ENCODE results near the gene GRID1.

GRID1 gene

GRCh38 chr10:86226781-86227201 is 139.8 kb downstream of the GRID1 start:
- Histone ChIP-seq H3K4me3 (no peak overlapping the region), H3K27ac (no peak overlapping the region)

- Histone ChIP-seq H3K27ac (no peak overlapping the region), H3K4me3 (no peak overlapping the region)
Observed at GRCh38 chr10:86226016-86226415, 140.6 kb downstream of the GRID1 start.

GRCh38 chr10:86225103-86225782 is 141.4 kb downstream of the GRID1 start:
- Histone ChIP-seq H3K4me3 (no peak overlapping the region), H3K27ac (no peak overlapping the region)

GRCh38 chr10:86224354-86225102 is 142.1 kb downstream of the GRID1 start:
- Histone ChIP-seq H3K4me3 (no peak overlapping the region), H3K27ac (no peak overlapping the region)

- no peak overlapping the region for H3K27ac ChIP-seq
Observed at GRCh38 chr10:86223256-86223655, 143.3 kb downstream of the GRID1 start.

GRCh38 chr10:86222687-86223086 is 143.9 kb downstream of the GRID1 start:
- H3K4me3 ChIP-seq = no peak overlapping the region
- H3K27ac ChIP-seq = no peak overlapping the region

More at GRCh38 chr10:86223256-86223655, 143.3 kb downstream of the GRID1 start:
- H3K4me3 ChIP-seq = no peak overlapping the region

GRCh38 chr10:86222336-86222650 is 144.3 kb downstream of the GRID1 start:
- no peak overlapping the region for H3K4me3 ChIP-seq
- no peak overlapping the region for H3K27ac ChIP-seq

GRCh38 chr10:86221442-86222335 is 144.9 kb downstream of the GRID1 start:
- H3K4me3 ChIP-seq = no peak overlapping the region
- H3K27ac ChIP-seq = no peak overlapping the region

GRCh38 chr10:86220626-86221025 is 146.0 kb downstream of the GRID1 start:
- H3K27ac ChIP-seq = no peak overlapping the region
- H3K4me3 ChIP-seq = no peak overlapping the region

- no peak overlapping the region for H3K27ac ChIP-seq
- no peak overlapping the region for H3K4me3 ChIP-seq
Observed at GRCh38 chr10:86219271-86219670, 147.3 kb downstream of the GRID1 start.

GRCh38 chr10:86218842-86219241 is 147.8 kb downstream of the GRID1 start:
- no peak overlapping the region for H3K4me3 ChIP-seq
- no peak overlapping the region for H3K27ac ChIP-seq

GRCh38 chr10:86218160-86218559 is 148.4 kb downstream of the GRID1 start:
- no peak overlapping the region for H3K27ac ChIP-seq
- no peak overlapping the region for H3K4me3 ChIP-seq

- no peak overlapping the region for H3K4me3 ChIP-seq
- no peak overlapping the region for H3K27ac ChIP-seq
Observed at GRCh38 chr10:86217371-86218080, 149.1 kb downstream of the GRID1 start.

- H3K4me3 ChIP-seq = no peak overlapping the region
- no peak overlapping the region for H3K27ac ChIP-seq
Observed at GRCh38 chr10:86216886-86217285, 149.7 kb downstream of the GRID1 start.

- Histone ChIP-seq H3K27ac (no peak overlapping the region), H3K4me3 (no peak overlapping the region)
Observed at GRCh38 chr10:86215712-86216111, 150.9 kb downstream of the GRID1 start.

- Histone ChIP-seq H3K27ac (no peak overlapping the region), H3K4me3 (no peak overlapping the region)
Observed at GRCh38 chr10:86215046-86215445, 151.5 kb downstream of the GRID1 start.

GRCh38 chr10:86213148-86213547 is 153.4 kb downstream of the GRID1 start:
- no peak overlapping the region for H3K4me3 ChIP-seq
- no peak overlapping the region for H3K27ac ChIP-seq

- Histone ChIP-seq H3K27ac (no peak overlapping the region), H3K4me3 (no peak overlapping the region)
Observed at GRCh38 chr10:86212391-86212700, 154.2 kb downstream of the GRID1 start.

- no peak overlapping the region for H3K27ac ChIP-seq
- H3K4me3 ChIP-seq = no peak overlapping the region
Observed at GRCh38 chr10:86211691-86212390, 154.8 kb downstream of the GRID1 start.

GRCh38 chr10:86210416-86210815 is 156.2 kb downstream of the GRID1 start:
- Histone ChIP-seq H3K4me3 (no peak overlapping the region), H3K27ac (no peak overlapping the region)
